COR-L47 (cell line): ENCODE results near the gene NUP98.
A peak's percentile ranks its signal among the peaks of the same experiment; 100 is the strongest.
"Not testable (repeated sequence)": the region's sequence is repeated elsewhere in the genome, so short reads cannot be mapped to it uniquely, and the experiment has no call there.

Source experiments
- DNase-seq: peaks from one replicate; lab custom pipeline; 2025; lab: John Stamatoyannopoulos, UW

Gene NUP98

GRCh38 chr11:3826721-3827120, 29.4 kb upstream of the NUP98 start:
- DNase-seq, result no peak

GRCh38 chr11:3825473-3826154, 28.3 kb upstream of the NUP98 start:
- no peak for DNase-seq

- DNase-seq, result peak; percentile 3
Observed at GRCh38 chr11:3824714-3825472, 27.5 kb upstream of the NUP98 start.

GRCh38 chr11:3823762-3824506, 26.6 kb upstream of the NUP98 start:
- no peak for DNase-seq

- DNase-seq, result no peak
Observed at GRCh38 chr11:3823303-3823702, 25.9 kb upstream of the NUP98 start.

- no peak for DNase-seq
Observed at GRCh38 chr11:3822312-3822711, 25.0 kb upstream of the NUP98 start.

GRCh38 chr11:3820971-3821370, 23.6 kb upstream of the NUP98 start:
- DNase-seq, result no peak

GRCh38 chr11:3817181-3817800, 19.9 kb upstream of the NUP98 start:
- DNase-seq, result no peak

GRCh38 chr11:3816673-3817072, 19.3 kb upstream of the NUP98 start:
- DNase-seq, result no peak

- DNase-seq, result no peak
Observed at GRCh38 chr11:3815845-3816244, 18.5 kb upstream of the NUP98 start.

- DNase-seq, result not testable (repeated sequence)
Observed at GRCh38 chr11:3814832-3815231, 17.5 kb upstream of the NUP98 start.

- no peak for DNase-seq
Observed at GRCh38 chr11:3810951-3811350, 13.6 kb upstream of the NUP98 start.

GRCh38 chr11:3810446-3810845, 13.1 kb upstream of the NUP98 start:
- DNase-seq, result no peak

GRCh38 chr11:3809624-3809928, 12.2 kb upstream of the NUP98 start:
- no peak for DNase-seq

- peak; percentile 47 for DNase-seq
Observed at GRCh38 chr11:3808861-3809623, 11.7 kb upstream of the NUP98 start.

GRCh38 chr11:3807909-3808860, 10.8 kb upstream of the NUP98 start, which contains the start of gene PGAP2:
PGAP2 (plus strand) TSS chr11:3808560; CDS start chr11:3811260, 2,700 bp downstream.
- peak; percentile 63 for DNase-seq

- DNase-seq, result no peak
Observed at GRCh38 chr11:3803726-3804495, 6.6 kb upstream of the NUP98 start.

GRCh38 chr11:3802011-3802790, 4.8 kb upstream of the NUP98 start:
- no peak for DNase-seq

- DNase-seq, result no peak
Observed at GRCh38 chr11:3799873-3800272, 2.5 kb upstream of the NUP98 start.
